GM18873 (cell line): ENCODE results near the gene PGLYRP4.

ENCODE experiments used
- ATAC-seq: cut with Tn5 transposase; IDR thresholded peaks from one replicate; pipeline ENCODE4 v1.9.1; 2021; ENCODE audit warnings: mild to moderate bottlenecking, moderate library complexity, moderate number of reproducible peaks; ENCODE audit not compliant: unreplicated experiment, low FRiP score

The PGLYRP4 gene

GRCh38 chr1:153380711-153381110 is 32.1 kb upstream of the PGLYRP4 start:
- ATAC-seq, result no peak

GRCh38 chr1:153379591-153379990 is 30.9 kb upstream of the PGLYRP4 start:
- no peak for ATAC-seq

- no peak for ATAC-seq
Observed at GRCh38 chr1:153375511-153375910, 26.9 kb upstream of the PGLYRP4 start, which contains the start of gene S100A12. S100A12 (minus strand) TSS chr1:153375621; CDS start chr1:153374592, 1,029 bp downstream.

- no peak for ATAC-seq
Observed at GRCh38 chr1:153374071-153374470, 25.4 kb upstream of the PGLYRP4 start.

- no peak for ATAC-seq
Observed at GRCh38 chr1:153372571-153372970, 23.9 kb upstream of the PGLYRP4 start.

- no peak for ATAC-seq
Observed at GRCh38 chr1:153371231-153371630, 22.6 kb upstream of the PGLYRP4 start.

- ATAC-seq, result no peak
Observed at GRCh38 chr1:153370146-153370545, 21.5 kb upstream of the PGLYRP4 start.

GRCh38 chr1:153368495-153368894 is 19.9 kb upstream of the PGLYRP4 start:
- ATAC-seq, result no peak

GRCh38 chr1:153367090-153367489 is 18.4 kb upstream of the PGLYRP4 start:
- ATAC-seq, result no peak

GRCh38 chr1:153366261-153366660 is 17.6 kb upstream of the PGLYRP4 start:
- ATAC-seq, result no peak

- ATAC-seq, result no peak
Observed at GRCh38 chr1:153365696-153366095, 17.1 kb upstream of the PGLYRP4 start.

GRCh38 chr1:153364766-153365666 is 16.4 kb upstream of the PGLYRP4 start:
- ATAC-seq, result no peak

- ATAC-seq, result no peak
Observed at GRCh38 chr1:153364156-153364555, 15.5 kb upstream of the PGLYRP4 start.

GRCh38 chr1:153363641-153364040 is 15.0 kb upstream of the PGLYRP4 start:
- no peak for ATAC-seq

GRCh38 chr1:153362187-153362775 is 13.6 kb upstream of the PGLYRP4 start:
- no peak for ATAC-seq

GRCh38 chr1:153361480-153362109 is 13.0 kb upstream of the PGLYRP4 start:
- ATAC-seq, result no peak

- no peak for ATAC-seq
Observed at GRCh38 chr1:153360592-153361479, 12.2 kb upstream of the PGLYRP4 start.

- ATAC-seq, result no peak
Observed at GRCh38 chr1:153360190-153360589, 11.5 kb upstream of the PGLYRP4 start.

- no peak for ATAC-seq
Observed at GRCh38 chr1:153359241-153359640, 10.6 kb upstream of the PGLYRP4 start.

- ATAC-seq, result no peak
Observed at GRCh38 chr1:153358691-153358975, 10.0 kb upstream of the PGLYRP4 start.
